GM18508 (cell line): ENCODE measurements around the gene RNF41.
"Not testable (repeated sequence)": the region's sequence is repeated elsewhere in the genome, so short reads cannot be mapped to it uniquely, and the experiment has no call there.

ENCODE experiments used
- ATAC-seq: cut with Tn5 transposase; IDR thresholded peaks from one replicate; pipeline ENCODE4 v1.9.1; 2021; ENCODE audit warnings: moderate number of reproducible peaks; ENCODE audit not compliant: insufficient read depth, unreplicated experiment

The RNF41 gene

DNA sequence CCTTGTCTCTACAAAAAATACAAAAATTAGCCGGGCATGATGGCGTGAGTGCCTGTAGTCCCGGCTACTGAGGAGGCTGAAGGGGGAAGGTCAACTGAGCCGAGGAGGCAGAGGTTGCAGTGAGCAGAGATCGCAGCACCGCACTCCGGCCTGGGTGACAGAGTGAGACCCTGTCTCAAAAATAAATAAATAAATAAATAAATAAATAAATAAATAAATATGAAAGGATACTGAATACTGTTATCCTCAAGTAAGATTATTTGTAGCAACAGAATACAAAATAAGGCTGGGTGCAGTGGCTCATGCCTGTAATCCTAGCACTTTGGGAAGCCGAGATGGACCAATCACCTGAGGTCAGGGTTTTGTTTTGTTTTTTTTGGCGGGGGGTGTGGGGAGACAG lies 1.9 kb downstream of the RNF41 start:
- no peak for ATAC-seq

DNA sequence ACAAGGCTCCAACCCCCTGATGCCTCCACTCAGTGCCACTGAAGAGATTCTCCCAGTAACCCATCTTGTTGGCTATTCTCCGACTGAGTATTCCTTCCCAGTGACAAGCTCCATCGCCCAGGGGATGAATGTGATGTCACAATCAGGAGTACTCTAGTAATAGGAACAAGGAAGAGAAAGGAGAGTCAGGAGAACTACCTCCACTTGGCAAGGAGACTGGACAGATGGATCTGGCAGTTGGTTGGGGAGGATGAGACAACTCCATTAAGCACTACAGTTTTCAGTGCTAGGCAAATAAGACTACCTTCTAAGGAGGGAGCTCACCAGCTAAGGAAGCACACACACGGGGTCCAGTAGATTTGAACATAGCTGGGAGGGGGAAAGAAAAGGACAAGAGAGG lies 5.3 kb downstream of the RNF41 start:
- no peak for ATAC-seq

DNA sequence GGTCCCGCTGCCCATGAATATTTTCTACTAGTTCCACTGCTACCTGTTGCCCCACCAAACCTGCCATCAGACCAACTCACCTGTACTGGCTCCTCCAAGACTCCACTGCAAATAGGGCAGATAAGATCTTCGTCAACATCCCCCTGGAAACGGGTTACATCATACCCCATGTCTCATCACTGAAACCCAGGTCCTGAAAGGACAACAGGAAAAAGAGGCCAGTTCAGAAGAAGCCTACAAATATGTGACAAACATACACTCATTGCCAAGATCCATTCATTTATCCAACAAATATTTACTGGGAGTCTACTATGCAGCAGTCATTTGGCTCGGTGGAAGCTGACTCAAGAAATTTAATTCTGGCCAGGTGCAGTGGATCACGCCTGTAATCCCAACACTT lies 7.8 kb downstream of the RNF41 start:
- no peak for ATAC-seq

DNA sequence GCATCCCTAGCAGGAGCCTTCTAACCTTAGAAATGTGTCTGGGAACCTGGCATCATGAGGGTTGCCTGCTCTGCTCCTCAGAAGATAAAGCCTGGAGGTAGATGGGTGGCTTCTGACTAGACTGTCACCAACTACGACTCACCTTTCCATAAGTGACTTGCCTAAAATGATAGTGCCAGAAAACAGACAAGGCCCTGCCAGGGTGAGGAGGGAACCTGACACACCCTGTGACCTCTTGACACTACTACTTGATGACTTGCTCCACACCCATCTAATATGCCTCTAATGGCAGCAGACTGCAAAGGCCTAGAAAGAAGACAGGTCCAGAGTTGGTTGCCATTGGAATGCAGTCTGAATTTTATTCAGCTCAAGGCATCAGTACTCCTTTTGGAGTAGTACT lies 9.4 kb downstream of the RNF41 start:
- ATAC-seq: no peak

DNA sequence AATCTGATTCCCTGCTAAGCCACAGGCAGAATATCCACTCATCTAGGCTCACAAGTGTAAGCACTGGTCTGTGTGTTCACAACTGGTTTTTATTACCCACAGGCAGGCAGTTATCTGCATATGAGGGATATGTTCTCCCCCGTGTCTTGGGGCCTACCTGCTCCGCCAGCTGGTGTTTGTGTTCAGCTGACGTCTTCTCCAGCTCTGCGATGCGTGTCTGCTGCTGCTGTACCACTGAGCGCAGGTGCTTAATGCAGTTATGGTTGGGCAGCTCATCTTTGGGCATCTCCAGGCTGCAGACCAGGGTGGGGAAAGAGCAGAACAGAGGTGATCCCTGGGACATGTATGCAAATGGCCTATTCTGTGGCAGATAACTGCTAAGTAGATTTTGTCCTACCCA lies 13.7 kb downstream of the RNF41 start:
- ATAC-seq: no peak

DNA sequence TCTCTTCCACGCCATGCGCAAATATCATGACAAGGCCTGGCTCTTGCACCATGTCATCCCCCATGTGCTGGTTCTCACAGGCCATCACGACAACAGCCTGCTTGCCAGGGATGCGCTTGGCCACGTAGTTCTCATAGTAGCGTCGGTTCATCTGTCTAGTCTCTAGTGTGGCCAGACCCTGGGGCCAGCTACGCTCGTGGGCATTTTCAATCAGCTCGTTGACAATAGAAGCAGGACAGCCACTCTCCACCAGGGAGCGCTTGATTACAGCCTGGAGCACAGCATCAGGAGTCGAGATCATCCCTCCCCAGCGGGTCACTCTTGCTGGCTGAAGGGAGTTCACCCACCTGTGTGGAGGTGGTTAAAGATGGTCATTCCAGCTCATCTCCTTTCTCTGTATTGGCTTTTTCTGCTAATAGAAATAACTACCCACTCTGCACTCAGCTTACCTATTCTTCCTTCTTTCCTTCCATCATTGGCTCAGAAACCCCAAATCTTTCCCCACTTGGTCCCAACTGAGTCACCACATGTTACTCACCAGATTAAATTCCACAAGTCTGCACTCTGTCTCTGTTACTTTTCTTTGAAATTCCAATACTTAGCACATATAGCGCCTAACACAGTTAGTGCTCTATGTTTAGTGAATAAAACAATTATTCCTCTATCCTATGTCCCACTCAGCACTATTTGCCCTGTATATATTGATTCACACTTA lies 15.1 kb downstream of the RNF41 start:
- no peak for ATAC-seq

DNA sequence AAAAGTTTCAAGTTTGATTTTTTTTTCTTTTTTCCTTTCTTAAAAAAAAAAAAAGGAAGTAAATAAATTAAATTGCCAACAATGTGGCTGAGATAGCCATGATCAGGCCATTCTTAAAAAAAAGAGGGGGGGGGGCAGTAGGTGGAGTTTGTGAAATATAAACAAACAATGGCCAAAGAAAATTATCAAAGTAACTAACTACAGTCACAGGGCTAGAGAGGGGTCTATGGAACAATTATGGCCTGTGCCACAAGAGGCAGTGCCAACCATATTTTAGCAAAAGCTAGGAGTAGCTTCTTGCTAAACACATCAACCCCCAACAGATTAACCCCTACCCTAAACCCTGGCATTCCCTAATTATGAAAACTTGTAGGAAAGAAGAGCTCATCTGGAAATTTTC lies 16.3 kb downstream of the RNF41 start:
- ATAC-seq: no peak

DNA sequence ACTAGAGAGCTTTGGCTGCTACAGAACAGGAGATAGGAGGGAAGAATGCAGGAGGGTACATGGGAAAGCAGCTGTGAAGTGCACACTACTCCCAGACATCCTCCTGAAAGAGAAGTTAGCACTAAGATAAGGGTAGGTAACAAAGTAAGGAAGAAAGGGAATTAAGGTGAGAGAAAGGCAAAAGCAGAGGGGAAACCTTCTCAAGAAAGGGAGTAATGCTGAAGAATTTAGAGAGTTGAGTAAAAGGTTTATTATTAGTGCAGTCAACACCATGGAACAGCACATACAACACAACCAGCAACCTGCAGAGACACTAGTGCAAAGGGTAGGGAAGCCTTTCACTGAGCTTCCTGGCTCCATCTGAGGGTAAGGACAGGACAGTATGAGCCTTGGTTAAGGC lies 17.4 kb downstream of the RNF41 start:
- ATAC-seq: no peak

DNA sequence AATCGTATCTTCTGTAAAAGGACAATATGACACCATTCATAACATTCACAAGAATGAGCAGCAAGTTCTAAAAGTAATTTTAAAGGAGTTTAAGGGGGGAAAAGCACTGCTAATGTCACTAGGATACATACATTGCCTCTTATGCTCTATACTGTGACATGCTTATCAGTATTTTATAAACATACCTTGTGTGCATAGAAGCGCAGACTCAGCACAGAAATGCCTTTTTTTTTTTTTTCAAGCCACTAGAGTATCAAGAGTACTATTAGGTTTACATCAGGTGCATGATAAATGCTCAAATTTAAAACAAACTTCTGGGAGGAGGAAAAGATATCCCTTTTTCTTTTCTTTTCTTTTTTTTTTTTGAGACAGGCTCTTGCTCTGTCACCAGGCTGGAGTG lies 18.9 kb downstream of the RNF41 start:
- no peak for ATAC-seq

DNA sequence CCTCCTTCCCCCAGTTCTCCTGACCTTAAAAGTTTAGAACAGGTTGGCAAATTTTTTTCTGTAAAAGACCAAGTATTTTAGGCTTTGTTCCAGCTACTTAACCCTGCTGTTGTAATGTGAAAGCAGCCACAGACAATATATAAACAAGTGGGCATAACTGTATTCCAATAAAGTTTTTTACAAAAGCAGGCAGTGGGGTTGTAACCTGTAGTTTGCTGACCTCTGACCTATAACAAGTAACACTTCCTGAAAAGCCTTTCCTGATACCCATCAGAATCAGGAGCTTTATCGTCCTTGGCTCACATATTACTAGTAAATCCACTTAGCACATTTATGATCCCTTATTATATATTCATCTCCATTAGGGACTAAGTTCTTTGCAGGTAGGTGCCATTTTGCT lies 19.4 kb downstream of the RNF41 start:
- ATAC-seq: no peak

DNA sequence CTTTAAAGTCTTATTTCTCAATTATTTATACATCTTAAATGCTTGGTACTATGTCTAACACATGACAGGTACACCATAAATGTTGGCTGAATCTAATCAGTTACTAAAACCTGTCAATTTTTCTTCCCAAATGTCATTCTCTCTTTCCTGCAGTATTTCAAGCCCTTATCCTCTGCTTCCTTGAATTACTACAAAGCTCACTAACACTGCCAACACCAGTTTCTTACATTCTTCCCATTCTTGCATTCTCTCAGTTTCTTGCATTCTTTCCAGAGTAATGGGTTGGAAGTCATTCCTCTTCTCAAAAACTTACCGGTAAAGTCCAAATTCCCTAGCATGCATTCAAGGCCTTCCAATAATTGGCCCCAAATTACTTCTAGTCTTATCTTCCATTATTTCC lies 22.9 kb downstream of the RNF41 start:
- ATAC-seq: no peak

DNA sequence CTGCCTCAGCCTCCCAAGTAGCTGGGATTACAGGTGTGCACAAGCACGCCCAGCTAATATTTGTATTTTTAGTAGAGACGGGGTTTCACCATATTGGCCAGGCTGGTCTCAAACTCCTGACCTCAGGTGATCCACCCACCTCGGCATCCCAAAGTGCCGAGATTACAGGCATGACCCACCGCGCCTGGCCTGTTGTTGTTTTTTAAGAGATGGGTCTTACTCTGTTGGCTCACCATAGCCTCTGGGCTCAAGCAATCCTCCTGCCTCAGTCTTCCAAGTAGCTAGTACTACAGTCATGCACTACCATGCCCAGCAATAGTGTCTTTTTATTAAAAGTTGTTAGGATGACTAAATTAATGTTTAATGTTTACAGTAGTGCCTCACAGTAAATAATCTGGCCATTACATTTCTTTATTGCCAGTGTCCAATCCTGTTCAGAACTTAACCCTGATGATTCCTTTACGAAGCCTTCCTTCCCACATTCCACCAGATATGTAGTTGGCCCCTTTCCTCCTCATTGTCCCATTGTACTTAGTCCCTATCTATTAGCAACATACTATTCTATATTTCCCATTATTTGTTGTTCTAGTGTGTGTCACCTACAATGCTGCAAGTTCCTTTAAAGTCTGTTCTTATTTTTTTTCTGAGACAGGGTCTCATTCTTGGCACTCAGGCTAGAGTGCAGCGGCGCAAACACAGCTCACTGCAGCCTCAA lies 23.6 kb downstream of the RNF41 start:
- ATAC-seq: no peak

DNA sequence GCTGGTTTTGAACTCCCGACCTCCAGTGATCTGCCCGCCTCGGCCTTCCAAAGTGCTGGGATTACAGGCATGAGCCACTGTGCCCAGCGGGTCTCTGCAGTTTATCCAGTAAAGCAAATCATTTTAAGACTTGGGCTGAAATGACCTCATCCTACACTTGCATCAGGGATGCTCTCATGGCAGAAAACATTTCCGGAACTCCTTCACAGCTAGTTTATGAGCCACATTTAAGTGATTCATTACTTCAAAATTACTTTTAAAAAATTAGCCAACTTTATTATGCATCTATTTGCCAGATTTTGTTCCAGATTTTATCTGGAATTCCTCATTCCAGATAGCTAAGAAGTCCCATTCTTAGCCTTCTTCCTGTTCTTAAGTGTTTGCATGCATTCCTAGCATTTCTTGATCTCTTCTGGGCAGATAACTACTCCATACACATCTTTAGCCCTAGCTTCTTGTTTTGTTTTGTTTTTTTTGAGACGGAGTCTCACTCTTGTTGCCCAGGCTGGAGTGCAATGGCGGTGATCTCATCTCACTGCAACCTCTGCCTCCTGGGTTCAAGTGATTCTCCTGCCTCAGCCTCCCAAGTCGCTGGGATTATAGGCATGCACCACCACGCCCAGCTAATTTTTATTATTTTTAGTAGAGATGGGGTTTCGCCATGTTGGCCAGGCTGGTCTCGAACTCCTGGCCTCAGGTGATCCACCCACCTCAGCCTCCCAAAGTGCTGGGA lies 24.7 kb downstream of the RNF41 start:
- not testable (repeated sequence) for ATAC-seq

DNA sequence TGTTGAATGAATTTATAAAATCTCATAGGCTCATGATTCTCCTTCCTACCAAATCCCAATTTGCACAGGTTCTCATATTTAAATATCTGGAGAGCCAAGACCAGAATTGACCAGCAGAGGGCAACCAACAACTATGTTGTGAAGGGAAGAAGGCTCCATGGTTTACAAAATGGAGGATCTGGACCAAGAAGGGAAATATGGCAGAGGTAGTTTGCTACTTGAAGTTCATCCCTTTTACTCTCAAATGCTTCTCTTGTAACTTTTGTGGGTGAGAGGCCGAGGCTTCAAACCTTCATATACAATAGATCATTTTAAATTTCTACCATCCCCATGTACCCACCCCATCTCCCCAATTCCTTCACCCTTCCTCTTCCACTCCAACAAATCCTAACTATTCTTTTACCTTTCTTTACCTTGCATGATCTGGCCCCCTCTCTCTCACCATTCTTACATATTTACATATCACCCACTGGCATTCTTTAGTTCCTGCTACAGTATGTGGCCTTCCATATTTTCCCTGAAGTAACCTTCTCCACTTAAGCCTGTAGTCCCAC lies 28.6 kb downstream of the RNF41 start:
- ATAC-seq: no peak

DNA sequence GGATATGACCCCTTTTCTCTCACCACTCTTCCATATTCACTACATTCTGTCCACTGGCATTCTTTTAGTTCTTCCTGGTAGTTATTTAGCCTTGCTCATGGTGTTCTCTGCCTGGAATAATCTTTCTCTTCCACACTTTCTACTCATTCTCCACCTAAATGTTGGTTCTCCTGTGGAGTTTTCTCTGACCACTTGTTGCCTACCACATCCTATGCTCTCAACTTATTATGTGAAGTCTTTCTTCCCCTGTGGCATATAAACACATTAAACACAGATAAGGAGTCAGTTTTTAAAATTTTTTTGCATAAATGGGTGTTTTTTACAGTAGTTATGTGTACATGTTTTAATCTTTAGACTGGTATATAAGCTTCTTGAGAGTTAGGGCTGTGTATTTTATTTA lies 29.1 kb downstream of the RNF41 start:
- no peak for ATAC-seq

DNA sequence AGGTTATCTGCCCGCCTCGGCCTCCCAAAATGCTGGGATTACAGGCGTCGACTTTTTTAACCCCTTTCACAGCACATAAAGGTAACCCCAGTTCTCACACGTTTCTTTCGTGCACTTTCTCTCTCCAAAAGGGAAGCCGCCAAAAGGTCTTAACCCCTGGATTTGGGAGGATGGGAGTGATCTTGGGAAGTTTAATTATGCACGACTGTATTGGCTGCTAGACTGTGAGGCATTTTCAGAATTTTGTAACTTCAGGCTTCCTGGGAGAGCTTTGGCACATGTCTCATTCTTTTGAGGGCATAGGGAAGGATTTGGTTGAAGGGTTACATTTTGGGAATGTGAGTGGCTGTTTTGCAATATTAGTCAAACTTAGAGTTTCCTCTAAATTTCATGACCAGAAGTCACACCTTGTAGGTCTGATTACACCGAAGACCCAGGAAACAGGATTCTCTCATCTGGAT lies 31.0 kb downstream of the RNF41 start:
- ATAC-seq: no peak

DNA sequence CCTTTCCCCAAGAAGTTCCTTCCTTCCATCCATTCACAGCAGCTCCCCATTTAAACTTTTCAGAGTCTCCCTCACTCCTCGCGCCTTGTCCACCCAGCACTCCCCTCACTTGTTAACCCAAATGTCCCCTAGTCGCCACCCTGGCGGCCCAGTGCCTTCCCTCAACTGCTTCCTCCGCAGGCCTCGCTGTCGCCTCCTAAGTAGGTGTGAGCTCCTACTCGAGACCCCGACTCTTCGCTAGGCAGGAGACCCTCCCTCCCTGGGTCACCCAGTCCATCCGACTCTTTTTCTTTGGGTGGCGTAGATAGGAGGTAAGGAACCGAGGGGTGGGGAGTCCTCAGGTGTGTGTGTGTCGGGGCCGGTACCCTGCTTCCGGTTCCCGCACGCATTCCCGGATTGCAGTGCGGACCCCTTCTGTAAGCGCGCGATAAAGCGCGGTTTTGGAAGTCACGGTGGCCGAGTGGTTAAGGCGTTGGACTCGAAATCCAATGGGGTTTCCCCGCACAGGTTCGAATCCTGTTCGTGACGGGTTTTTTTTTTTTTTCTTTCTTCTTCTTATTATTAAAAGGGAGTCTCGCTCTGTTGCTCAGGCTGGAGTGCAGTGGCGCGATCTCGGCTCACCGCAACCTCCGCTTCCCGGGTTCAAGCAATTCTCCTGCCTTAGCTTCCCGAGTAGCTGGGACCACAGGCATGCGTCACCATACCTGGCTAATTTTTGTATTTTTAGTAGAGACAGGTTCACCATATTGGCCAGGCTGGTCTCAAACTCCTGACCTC lies 31.6 kb downstream of the RNF41 start:
- no peak for ATAC-seq

DNA sequence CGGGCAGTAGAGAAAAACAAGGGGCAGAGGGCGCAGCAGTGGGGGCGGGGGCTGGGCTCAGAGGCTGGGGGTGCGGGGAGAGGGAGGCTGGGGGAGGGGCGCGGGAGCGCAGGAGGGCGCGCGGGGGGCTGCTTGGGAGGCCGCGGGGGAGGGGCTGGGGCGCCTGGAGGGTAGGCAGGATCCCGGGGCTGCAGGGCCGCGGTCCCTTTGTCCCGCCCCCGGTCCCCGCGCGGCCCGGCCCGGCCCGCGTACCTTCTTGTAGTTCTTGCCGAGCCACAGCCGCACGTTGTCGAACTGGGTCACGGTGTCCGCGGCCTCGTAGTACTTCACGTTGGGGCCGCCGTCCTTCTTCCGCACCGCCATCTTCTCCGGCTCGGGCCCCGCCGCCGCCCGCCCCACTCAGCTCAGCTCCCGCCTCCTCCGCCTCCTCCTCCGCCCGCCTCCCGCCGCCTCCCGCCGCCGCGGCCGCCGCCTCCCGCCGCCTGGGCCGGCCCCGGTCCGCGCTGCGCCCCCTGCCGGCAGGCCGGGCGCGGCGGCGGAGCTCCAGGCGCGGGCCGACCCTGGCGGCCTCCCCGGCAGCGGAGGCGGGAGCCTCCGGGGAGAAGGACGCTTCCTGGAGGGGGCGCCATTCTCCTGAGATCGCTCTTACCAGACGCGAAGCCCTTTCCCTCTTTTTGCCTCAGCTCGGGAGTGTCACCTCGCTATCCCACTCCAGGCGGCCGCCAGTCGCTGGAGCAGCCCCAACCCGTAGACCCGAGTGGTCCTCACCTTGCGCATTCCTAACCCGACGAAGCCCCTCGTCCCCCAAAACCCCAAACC lies 32.4 kb downstream of the RNF41 start, which contains the start of gene SMARCC2:
Gene SMARCC2, minus strand, starts transcription at position 385 of the 819 bp plus-strand sequence. Its CDS starts 22 bp downstream, at position 363.
- no peak for ATAC-seq

DNA sequence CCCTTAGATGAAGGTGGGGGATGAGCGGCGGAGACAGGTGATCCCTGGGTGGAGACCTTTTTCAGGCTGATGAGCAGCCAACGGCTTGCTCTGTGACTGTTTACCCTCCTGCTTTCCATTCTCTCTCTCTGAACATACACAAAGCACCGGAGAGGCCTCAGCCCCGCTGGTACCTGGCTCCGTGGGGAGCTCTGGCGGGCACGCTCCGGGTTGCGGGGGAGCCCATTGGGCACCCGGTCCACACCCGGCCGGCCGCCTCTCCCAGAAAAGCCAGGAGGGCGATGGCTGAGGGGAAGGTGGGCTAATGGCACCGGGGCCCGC lies 33.0 kb downstream of the RNF41 start:
- no peak for ATAC-seq
